ENCODE results near the gene CCND3.
A peak's percentile ranks its signal among the peaks of the same experiment; 100 is the strongest.
"Not testable (repeated sequence)": the region's sequence is repeated elsewhere in the genome, so short reads cannot be mapped to it uniquely, and the experiment has no call there.

The CCND3 gene

GRCh38 chr6:41947581-41948220 is 6.1 kb upstream of the CCND3 start:
- DNase-seq, result no peak

- DNase-seq, result no peak
Measured at GRCh38 chr6:41943456-41943855, 1.8 kb upstream of the CCND3 start.

- DNase-seq, result not testable (repeated sequence)
Measured at GRCh38 chr6:41942882-41943281, 1.3 kb upstream of the CCND3 start.

- DNase-seq, result no peak
Measured at GRCh38 chr6:41942067-41942851, 651 bp upstream of the CCND3 start.

GRCh38 chr6:41940759-41941279 is 789 bp downstream of the CCND3 start:
- peak; percentile 15 for DNase-seq

- DNase-seq, result peak; percentile 67
Measured at GRCh38 chr6:41939848-41940758, 1.5 kb downstream of the CCND3 start.

GRCh38 chr6:41939176-41939847 is 2.3 kb downstream of the CCND3 start:
- DNase-seq, result peak; percentile 48

- DNase-seq, result no peak
Measured at GRCh38 chr6:41938590-41939175, 2.9 kb downstream of the CCND3 start.

GRCh38 chr6:41937861-41938574 is 3.6 kb downstream of the CCND3 start:
- DNase-seq, result no peak

GRCh38 chr6:41937472-41937860 is 4.1 kb downstream of the CCND3 start:
- no peak for DNase-seq

- peak; percentile 81 for DNase-seq
Measured at GRCh38 chr6:41936073-41936837, 5.4 kb downstream of the CCND3 start.

GRCh38 chr6:41935685-41936072 is 5.9 kb downstream of the CCND3 start:
- no peak for DNase-seq

GRCh38 chr6:41935193-41935574 is 6.4 kb downstream of the CCND3 start:
- DNase-seq, result no peak

GRCh38 chr6:41934278-41935192 is 7.1 kb downstream of the CCND3 start:
- no peak for DNase-seq

- DNase-seq, result no peak
Measured at GRCh38 chr6:41932378-41932777, 9.2 kb downstream of the CCND3 start.

- DNase-seq, result no peak
Measured at GRCh38 chr6:41931792-41932191, 9.8 kb downstream of the CCND3 start.

- no peak for DNase-seq
Measured at GRCh38 chr6:41929924-41930323, 11.7 kb downstream of the CCND3 start.

- DNase-seq, result no peak
Measured at GRCh38 chr6:41927253-41927652, 14.4 kb downstream of the CCND3 start.

- DNase-seq, result no peak
Measured at GRCh38 chr6:41922154-41922553, 19.5 kb downstream of the CCND3 start.

GRCh38 chr6:41921712-41921998 is 20.0 kb downstream of the CCND3 start:
- DNase-seq, result no peak

Measured in fibroblast of skin of scalp (primary cell).